Nephron progenitor cell (in vitro differentiated cells): ENCODE data around the gene AFDN.

Source experiments
- DNase-seq: peaks from one replicate; pipeline ENCODE4 v3.0.0; 2021
- H3K27ac Mint-ChIP-seq: 2 replicates; pipeline ENCODE4 v1.8.0; 2021; ENCODE audit warnings: mild to moderate bottlenecking, moderate library complexity, mixed read lengths
- H3K27me3 Mint-ChIP-seq: 2 replicates; pipeline ENCODE4 v1.8.0; 2021; ENCODE audit warnings: mild to moderate bottlenecking, low read depth, mixed read lengths; ENCODE audit not compliant: poor library complexity
- H3K36me3 Mint-ChIP-seq: 2 replicates; pipeline ENCODE4 v1.8.0; 2021; ENCODE audit warnings: low read depth, mixed read lengths
- H3K4me1 Mint-ChIP-seq: 2 replicates; pipeline ENCODE4 v1.8.0; 2021; ENCODE audit warnings: mixed read lengths
- H3K4me3 Mint-ChIP-seq: 2 replicates; pipeline ENCODE4 v1.8.0; 2021; ENCODE audit warnings: mild to moderate bottlenecking, moderate library complexity, mixed read lengths
- H3K9me3 Mint-ChIP-seq: 2 replicates; pipeline ENCODE4 v1.8.0; 2021; ENCODE audit warnings: mild to moderate bottlenecking, moderate library complexity, mixed read lengths
- TF ChIP-seq, protein P1 (sequence below): fragments of 200-600 bp; sonication (generic); IDR thresholded peaks from 2 replicates; pipeline ENCODE4 v1.5.0; 2021; ENCODE audit warnings: antibody characterized with exemption

The AFDN gene

DNA sequence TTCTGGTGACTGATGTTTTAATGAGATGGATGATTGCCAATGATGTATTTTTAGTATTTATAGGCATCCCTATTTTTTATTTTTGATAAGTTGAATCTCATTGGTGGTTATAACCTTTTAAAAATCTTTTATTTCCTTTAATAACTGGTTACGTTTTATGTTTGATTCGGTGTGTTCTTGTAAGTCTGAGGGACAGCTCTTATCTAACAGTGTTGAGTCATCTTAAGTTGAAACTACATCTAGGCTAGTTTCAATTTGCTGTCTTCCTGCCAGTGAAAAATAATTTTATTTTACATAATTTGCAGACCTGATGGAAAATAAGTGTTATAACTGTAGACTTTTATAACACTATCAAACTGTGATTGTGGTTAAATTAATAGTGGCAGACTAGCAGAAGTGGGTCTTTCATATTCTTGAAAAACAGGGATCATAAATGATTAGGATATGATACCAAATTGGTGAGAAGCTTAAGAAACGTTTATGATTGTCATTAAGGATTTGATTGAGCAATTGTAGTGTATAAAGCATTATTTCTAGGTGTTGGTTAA is 4.6 kb downstream of the AFDN start:
- Mint-ChIP-seq H3K27ac (no peak overlapping the region), H3K4me3 (no peak overlapping the region), H3K27me3 (peaks cover 3% of the 10 kb centered on the region), H3K36me3 (no peaks in the 10 kb centered on the region), H3K9me3 (no peaks in the 10 kb centered on the region), H3K4me1 (peaks cover 82% of the 10 kb centered on the region)
- TF ChIP-seq, protein P1, sequence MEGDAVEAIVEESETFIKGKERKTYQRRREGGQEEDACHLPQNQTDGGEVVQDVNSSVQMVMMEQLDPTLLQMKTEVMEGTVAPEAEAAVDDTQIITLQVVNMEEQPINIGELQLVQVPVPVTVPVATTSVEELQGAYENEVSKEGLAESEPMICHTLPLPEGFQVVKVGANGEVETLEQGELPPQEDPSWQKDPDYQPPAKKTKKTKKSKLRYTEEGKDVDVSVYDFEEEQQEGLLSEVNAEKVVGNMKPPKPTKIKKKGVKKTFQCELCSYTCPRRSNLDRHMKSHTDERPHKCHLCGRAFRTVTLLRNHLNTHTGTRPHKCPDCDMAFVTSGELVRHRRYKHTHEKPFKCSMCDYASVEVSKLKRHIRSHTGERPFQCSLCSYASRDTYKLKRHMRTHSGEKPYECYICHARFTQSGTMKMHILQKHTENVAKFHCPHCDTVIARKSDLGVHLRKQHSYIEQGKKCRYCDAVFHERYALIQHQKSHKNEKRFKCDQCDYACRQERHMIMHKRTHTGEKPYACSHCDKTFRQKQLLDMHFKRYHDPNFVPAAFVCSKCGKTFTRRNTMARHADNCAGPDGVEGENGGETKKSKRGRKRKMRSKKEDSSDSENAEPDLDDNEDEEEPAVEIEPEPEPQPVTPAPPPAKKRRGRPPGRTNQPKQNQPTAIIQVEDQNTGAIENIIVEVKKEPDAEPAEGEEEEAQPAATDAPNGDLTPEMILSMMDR: no peak
- no peak for DNase-seq

DNA sequence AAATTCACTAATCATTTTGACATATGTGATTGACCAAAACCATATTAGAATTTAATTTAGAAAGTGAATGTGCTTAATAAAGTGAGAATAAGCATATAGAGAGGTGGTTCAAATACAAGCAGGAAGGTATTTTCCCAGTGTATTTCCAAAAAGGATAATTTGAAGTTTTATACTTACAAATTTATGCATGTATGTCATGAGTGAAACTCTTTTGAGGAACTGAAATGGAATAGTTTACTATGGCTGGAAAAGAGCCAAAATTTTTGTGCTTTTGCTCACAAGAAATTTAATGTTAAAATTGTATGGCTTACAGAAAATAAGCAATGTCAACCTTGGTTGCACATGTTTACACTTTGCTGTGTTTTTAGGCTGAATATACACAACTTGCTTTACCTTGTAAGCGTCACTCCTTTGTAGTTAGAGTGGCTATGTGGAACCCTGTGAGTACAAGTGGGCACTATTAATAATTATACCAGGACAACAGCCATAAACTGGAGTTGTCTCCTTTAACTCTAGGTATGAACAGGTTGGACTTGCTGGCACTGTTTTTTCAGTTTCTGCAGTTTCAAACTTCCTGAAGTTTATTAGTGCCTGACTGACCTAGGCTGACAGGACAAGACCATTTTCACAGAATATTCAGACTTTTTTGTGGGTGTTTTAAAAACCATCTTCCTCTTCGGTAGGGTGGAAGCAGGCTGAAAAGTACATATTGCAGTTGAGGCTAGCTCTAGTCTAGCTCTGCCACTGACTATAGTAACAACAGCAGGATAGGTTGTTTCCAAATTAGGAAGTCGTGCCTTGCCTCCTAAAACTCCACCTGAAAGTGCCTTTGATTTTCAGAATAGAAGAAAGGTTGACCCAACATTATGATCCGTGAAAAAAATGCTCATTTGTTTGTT is 6.0 kb downstream of the AFDN start:
- TF ChIP-seq, protein P1: no peak
- H3K27ac Mint-ChIP-seq: no peak overlapping the region
- H3K4me3 Mint-ChIP-seq: no peak overlapping the region
- peaks cover 79% of the 10 kb centered on the region for H3K4me1 Mint-ChIP-seq
- no peaks in the 10 kb centered on the region for H3K9me3 Mint-ChIP-seq
- peaks cover 2% of the 10 kb centered on the region for H3K27me3 Mint-ChIP-seq
- H3K36me3 Mint-ChIP-seq: no peaks in the 10 kb centered on the region
- DNase-seq: no peak

DNA sequence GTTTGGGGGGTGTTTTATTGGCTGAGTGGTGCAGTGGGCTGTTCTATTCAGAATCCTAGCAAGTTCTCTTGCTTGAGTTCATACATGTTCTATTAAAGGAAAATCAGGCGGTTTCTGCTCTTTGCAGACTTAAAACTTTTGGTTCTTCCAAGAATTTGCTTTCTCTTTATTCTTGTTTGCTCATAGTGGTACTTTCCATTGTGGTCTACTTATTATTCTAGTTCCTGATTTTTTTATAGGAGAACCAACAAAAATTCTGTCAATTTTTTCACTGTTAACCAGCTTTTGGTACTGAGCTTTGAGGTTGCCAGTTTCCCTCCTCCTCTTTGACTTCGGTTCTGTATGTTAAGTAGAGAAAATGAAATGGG is 6.7 kb downstream of the AFDN start:
- no peaks in the 10 kb centered on the region for H3K27me3 Mint-ChIP-seq
- no peak overlapping the region for H3K4me3 Mint-ChIP-seq
- no peaks in the 10 kb centered on the region for H3K36me3 Mint-ChIP-seq
- no peak overlapping the region for H3K27ac Mint-ChIP-seq
- TF ChIP-seq, protein P1: no peak
- H3K9me3 Mint-ChIP-seq: no peaks in the 10 kb centered on the region
- peaks cover 77% of the 10 kb centered on the region for H3K4me1 Mint-ChIP-seq
- no peak for DNase-seq

DNA sequence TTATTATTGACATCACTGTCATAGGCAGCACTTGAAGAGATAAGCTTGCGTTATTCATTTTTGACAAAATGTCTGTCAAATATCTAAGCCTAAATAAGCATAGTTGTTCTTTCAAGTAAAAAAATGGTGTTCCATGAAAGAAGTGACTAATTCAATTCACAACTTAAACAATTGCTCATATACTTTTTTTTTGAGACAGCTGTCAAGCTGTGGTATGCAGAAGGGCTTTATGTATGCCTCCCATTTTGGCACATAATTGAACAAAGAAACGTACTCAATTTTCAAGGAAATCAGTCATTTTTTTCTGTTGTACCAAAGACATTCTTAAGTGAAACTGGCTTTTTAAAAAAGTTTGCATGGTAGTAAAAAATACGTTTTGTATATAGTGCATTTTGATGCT is 8.5 kb downstream of the AFDN start:
- TF ChIP-seq, protein P1: no peak
- peaks cover 61% of the 10 kb centered on the region for H3K4me1 Mint-ChIP-seq
- H3K27ac Mint-ChIP-seq: no peak overlapping the region
- H3K4me3 Mint-ChIP-seq: no peak overlapping the region
- DNase-seq: no peak
- H3K9me3 Mint-ChIP-seq: no peaks in the 10 kb centered on the region
- H3K27me3 Mint-ChIP-seq: no peaks in the 10 kb centered on the region
- H3K36me3 Mint-ChIP-seq: no peaks in the 10 kb centered on the region

DNA sequence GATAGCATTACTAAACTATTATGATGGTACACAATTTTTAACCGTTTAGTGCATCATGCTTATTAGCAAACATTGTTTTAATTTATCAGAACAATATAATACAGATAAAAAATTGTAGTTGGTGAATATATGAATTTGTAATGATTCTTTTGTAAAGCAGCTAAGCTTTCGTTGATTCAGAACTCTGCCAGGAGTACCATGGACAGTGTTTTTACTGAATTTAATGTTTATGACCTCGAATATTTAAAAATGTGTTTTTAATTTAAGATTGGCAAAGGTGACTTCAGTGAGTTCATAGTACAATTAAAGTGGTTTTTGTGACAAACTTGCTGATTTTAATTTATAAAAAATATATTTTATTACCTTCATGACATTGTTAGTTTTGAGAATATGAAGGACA is 10.0 kb downstream of the AFDN start:
- Mint-ChIP-seq H3K27ac (no peak overlapping the region), H3K4me1 (peaks cover 49% of the 10 kb centered on the region), H3K9me3 (no peaks in the 10 kb centered on the region), H3K36me3 (no peaks in the 10 kb centered on the region), H3K4me3 (no peak overlapping the region), H3K27me3 (no peaks in the 10 kb centered on the region)
- DNase-seq: no peak
- TF ChIP-seq, protein P1: no peak
